HG03064 (cell line): ENCODE measurements around the gene TRAF6.
"Not testable (repeated sequence)": the region's sequence is repeated elsewhere in the genome, so short reads cannot be mapped to it uniquely, and the experiment has no call there.

ENCODE experiments used
- ATAC-seq: cut with Tn5 transposase; IDR thresholded peaks from one replicate; pipeline ENCODE4 v1.9.1; 2021; ENCODE audit warnings: low read depth; ENCODE audit not compliant: unreplicated experiment

Gene TRAF6

GRCh38 chr11:36509694-36510593 lies at the start of gene TRAF6:
Gene TRAF6, minus strand, starts transcription at chr11:36510272. Its CDS starts 8,757 bp downstream, at chr11:36501515.
- peak; percentile 99 for ATAC-seq

GRCh38 chr11:36558571-36559413 lies 48.7 kb upstream of the TRAF6 start:
- ATAC-seq, result peak; percentile 92

- no peak for ATAC-seq
Observed at GRCh38 chr11:36557991-36558390, 47.9 kb upstream of the TRAF6 start.

- ATAC-seq, result not testable (repeated sequence)
Observed at GRCh38 chr11:36557390-36557789, 47.3 kb upstream of the TRAF6 start.

- no peak for ATAC-seq
Observed at GRCh38 chr11:36550385-36551115, 40.5 kb upstream of the TRAF6 start.

- peak; percentile 94 for ATAC-seq
Observed at GRCh38 chr11:36540998-36541397, 30.9 kb upstream of the TRAF6 start.

- ATAC-seq, result no peak
Observed at GRCh38 chr11:36534276-36534840, 24.3 kb upstream of the TRAF6 start.

- no peak for ATAC-seq
Observed at GRCh38 chr11:36532941-36533601, 23.0 kb upstream of the TRAF6 start.

- no peak for ATAC-seq
Observed at GRCh38 chr11:36530840-36531239, 20.8 kb upstream of the TRAF6 start.

- no peak for ATAC-seq
Observed at GRCh38 chr11:36513965-36514364, 3.9 kb upstream of the TRAF6 start.

GRCh38 chr11:36512016-36512415 lies 1.9 kb upstream of the TRAF6 start:
- ATAC-seq, result no peak

- not testable (repeated sequence) for ATAC-seq
Observed at GRCh38 chr11:36511062-36511461, 990 bp upstream of the TRAF6 start.

GRCh38 chr11:36510594-36510942 lies 496 bp upstream of the TRAF6 start:
- no peak for ATAC-seq

GRCh38 chr11:36509201-36509639 lies 852 bp downstream of the TRAF6 start:
- ATAC-seq, result no peak

- ATAC-seq, result no peak
Observed at GRCh38 chr11:36508743-36509142, 1.3 kb downstream of the TRAF6 start.

GRCh38 chr11:36507824-36508489 lies 2.1 kb downstream of the TRAF6 start:
- ATAC-seq, result no peak

GRCh38 chr11:36501236-36501635 lies 8.8 kb downstream of the TRAF6 start:
- ATAC-seq, result no peak

GRCh38 chr11:36500315-36500721 lies 9.8 kb downstream of the TRAF6 start:
- peak; percentile 92 for ATAC-seq

- ATAC-seq, result no peak
Observed at GRCh38 chr11:36499315-36499714, 10.8 kb downstream of the TRAF6 start.
